ENCODE measurements around the gene RNF212. TPM values are rescaled to one million over a fixed set of nuclear protein-coding genes. Genes with fewer than 3 reads are reported as not detected.

The RNF212 gene
- total and polyA plus RNA-seq, 9 of the 15 experiments (the other 6 are each of a cell fraction or from before 2014, with no cell fraction given): 0.04 TPM; not detected in 8

DNA sequence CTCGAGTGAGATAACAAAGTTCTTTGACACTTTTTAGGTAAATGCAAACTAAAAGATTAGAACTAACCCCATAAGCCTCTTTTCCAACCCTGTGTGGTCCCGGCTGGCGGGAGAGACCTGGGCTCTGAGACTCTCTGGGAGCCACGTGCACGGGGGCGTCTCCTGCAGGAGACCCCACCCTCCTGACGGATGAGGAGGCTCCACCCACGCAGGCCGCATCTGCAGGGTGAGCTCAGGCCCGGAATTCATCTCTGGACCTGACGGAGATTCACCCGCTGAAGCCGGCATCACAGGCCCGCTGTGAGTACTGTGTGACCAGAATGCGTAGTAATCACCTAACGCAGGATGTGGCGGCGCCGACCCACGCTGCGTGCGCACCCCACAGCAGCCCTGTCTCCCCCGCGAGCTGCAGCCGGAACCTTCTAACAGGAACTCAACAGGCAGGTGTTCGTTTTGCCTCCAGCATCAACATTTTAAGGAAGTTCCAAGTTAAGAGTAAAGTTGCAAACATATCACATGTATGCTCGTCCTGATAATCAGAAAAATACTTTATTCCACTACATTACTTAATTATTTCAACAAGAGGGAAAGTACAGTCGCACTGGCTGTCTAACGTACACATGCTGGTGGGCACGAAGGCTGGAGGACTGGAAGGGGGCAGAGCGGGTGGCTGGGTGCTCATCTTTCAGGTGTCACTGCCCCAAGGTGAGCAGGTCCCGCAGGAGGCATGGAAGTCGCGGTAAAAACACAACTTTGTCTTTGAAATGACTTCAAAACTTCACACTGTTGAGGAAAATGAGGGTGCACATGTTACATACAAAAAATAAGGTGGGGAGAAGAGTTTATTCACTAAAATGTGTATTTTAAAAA lies 57.4 kb downstream of the RNF212 start (continued):
- TF ChIP-seq, protein P1, sequence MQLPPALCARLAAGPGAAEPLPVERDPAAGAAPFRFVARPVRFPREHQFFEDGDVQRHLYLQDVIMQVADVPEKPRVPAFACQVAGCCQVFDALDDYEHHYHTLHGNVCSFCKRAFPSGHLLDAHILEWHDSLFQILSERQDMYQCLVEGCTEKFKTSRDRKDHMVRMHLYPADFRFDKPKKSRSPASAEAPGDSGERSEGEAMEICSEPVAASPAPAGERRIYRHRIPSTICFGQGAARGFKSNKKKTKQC (CRISPR knock-in tag; IDR thresholded peaks at IDR 0.05): no peak
- TF ChIP-seq, protein P2, sequence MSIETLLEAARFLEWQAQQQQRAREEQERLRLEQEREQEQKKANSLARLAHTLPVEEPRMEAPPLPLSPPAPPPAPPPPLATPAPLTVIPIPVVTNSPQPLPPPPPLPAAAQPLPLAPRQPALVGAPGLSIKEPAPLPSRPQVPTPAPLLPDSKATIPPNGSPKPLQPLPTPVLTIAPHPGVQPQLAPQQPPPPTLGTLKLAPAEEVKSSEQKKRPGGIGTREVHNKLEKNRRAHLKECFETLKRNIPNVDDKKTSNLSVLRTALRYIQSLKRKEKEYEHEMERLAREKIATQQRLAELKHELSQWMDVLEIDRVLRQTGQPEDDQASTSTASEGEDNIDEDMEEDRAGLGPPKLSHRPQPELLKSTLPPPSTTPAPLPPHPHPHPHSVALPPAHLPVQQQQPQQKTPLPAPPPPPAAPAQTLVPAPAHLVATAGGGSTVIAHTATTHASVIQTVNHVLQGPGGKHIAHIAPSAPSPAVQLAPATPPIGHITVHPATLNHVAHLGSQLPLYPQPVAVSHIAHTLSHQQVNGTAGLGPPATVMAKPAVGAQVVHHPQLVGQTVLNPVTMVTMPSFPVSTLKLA (conservative IDR thresholded peaks at IDR 0.05): peak; percentile 77 to 84
- TF ChIP-seq MCM7 (IDR thresholded peaks at IDR 0.05) (no peak), POLR2AphosphoS5 (IDR thresholded peaks at IDR 0.05; ENCODE audit: control insufficient read depth, insufficient read depth, low read depth, low read length) (no peak), ATF1 (CRISPR knock-in tag; IDR thresholded peaks at IDR 0.05) (no peak), ATF1 (tag; IDR thresholded peaks at IDR 0.05) (peak; percentile 36; the same call in 1 of the 2 replicates), TBP (optimal IDR thresholded peaks at IDR 0.05; ENCODE audit: low read depth, low read length) (no peak), XRCC3 (IDR thresholded peaks at IDR 0.05) (no peak), PHF8 (IDR thresholded peaks at IDR 0.05; ENCODE audit: borderline replicate concordance, low read length) (peak; percentile 17; the same call in 1 of the 2 replicates), HMG20B (CRISPR knock-in tag; IDR thresholded peaks at IDR 0.05) (no peak), ZBTB8A (IDR thresholded peaks at IDR 0.05; ENCODE audit: partially characterized antibody) (no peak), HDAC3 (IDR thresholded peaks at IDR 0.05; ENCODE audit: borderline replicate concordance, partially characterized antibody) (no peak), SRSF1 (IDR thresholded peaks at IDR 0.05; ENCODE audit: low read depth, low read length) (no peak), ZNF41 (CRISPR knock-in tag; conservative IDR thresholded peaks at IDR 0.05) (no peak)
- TF ChIP-seq, protein P3, sequence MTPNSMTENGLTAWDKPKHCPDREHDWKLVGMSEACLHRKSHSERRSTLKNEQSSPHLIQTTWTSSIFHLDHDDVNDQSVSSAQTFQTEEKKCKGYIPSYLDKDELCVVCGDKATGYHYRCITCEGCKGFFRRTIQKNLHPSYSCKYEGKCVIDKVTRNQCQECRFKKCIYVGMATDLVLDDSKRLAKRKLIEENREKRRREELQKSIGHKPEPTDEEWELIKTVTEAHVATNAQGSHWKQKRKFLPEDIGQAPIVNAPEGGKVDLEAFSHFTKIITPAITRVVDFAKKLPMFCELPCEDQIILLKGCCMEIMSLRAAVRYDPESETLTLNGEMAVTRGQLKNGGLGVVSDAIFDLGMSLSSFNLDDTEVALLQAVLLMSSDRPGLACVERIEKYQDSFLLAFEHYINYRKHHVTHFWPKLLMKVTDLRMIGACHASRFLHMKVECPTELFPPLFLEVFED (CRISPR knock-in tag; conservative IDR thresholded peaks at IDR 0.05): no peak
- TF ChIP-seq, protein P4, sequence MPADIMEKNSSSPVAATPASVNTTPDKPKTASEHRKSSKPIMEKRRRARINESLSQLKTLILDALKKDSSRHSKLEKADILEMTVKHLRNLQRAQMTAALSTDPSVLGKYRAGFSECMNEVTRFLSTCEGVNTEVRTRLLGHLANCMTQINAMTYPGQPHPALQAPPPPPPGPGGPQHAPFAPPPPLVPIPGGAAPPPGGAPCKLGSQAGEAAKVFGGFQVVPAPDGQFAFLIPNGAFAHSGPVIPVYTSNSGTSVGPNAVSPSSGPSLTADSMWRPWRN (IDR thresholded peaks at IDR 0.05; ENCODE audit: low read depth): no peak
- TF ChIP-seq, protein P5, sequence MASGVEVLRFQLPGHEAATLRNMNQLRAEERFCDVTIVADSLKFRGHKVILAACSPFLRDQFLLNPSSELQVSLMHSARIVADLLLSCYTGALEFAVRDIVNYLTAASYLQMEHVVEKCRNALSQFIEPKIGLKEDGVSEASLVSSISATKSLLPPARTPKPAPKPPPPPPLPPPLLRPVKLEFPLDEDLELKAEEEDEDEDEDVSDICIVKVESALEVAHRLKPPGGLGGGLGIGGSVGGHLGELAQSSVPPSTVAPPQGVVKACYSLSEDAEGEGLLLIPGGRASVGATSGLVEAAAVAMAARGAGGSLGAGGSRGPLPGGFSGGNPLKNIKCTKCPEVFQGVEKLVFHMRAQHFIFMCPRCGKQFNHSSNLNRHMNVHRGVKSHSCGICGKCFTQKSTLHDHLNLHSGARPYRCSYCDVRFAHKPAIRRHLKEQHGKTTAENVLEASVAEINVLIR (CRISPR knock-in tag; IDR thresholded peaks at IDR 0.05): no peak
- TF ChIP-seq, protein P6, sequence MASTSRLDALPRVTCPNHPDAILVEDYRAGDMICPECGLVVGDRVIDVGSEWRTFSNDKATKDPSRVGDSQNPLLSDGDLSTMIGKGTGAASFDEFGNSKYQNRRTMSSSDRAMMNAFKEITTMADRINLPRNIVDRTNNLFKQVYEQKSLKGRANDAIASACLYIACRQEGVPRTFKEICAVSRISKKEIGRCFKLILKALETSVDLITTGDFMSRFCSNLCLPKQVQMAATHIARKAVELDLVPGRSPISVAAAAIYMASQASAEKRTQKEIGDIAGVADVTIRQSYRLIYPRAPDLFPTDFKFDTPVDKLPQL (IDR thresholded peaks at IDR 0.05; ENCODE audit: extremely low read depth, insufficient read length): no peak
- TF ChIP-seq, protein P7, sequence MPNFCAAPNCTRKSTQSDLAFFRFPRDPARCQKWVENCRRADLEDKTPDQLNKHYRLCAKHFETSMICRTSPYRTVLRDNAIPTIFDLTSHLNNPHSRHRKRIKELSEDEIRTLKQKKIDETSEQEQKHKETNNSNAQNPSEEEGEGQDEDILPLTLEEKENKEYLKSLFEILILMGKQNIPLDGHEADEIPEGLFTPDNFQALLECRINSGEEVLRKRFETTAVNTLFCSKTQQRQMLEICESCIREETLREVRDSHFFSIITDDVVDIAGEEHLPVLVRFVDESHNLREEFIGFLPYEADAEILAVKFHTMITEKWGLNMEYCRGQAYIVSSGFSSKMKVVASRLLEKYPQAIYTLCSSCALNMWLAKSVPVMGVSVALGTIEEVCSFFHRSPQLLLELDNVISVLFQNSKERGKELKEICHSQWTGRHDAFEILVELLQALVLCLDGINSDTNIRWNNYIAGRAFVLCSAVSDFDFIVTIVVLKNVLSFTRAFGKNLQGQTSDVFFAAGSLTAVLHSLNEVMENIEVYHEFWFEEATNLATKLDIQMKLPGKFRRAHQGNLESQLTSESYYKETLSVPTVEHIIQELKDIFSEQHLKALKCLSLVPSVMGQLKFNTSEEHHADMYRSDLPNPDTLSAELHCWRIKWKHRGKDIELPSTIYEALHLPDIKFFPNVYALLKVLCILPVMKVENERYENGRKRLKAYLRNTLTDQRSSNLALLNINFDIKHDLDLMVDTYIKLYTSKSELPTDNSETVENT (CRISPR knock-in tag; IDR thresholded peaks at IDR 0.05): no peak

All from K562 (cell line).